Activated CD4-positive, alpha-beta T cell treated with anti-CD3 and anti-CD28 coated beads, Interleukin-2, amount 50 U/mL, for 48 hours (primary cell): ENCODE measurements around the gene EHMT1.
A peak's percentile ranks its signal among the peaks of the same experiment; 100 is the strongest.

Source experiments
- DNase-seq, 2 experiments: peaks; one replicate each; pipeline ENCODE4 v3.0.0-alpha.2; 2020

The EHMT1 gene

DNA sequence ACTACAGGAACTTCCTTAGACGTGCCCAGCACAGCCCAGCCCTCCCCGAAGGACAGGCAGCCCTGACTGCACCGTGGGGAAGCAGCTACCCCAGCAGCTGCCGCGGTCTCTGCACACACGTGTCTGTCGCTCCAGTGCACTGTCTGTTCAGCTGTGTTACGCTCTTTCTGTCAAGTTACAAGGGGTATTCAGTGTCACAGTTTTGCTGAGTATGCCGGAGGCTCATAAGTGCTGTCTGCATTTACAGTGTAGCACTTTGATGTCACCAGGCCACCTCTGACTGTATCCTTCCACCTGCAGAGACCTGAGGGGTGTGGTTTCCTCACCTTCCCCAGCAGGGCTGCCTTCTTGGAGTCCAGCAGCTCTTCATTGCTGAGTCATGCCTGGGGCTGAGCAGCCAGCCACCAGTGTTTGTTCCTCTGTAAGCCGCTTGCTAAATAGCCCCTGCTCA is 126.8 kb downstream of the EHMT1 start:
- no peak for DNase-seq

DNA sequence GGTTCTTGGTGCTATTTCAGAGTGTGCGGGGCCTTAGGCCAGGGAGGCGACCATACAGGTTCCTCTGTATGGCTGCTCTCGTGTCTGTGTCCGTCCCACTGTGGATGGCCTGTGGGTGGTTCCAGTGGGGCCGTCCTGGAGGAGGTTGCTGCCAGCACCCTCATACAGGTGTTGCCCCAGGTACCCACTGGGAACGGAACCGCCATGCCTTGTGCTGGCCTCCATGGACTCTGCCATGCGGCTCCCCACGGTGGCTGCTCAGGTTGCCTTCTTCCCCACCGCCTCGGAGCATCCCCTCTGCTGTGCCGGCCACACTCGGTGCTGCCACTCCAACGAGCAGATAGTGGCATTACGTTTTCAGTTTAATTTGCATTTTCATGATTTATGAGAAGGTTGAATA is 129.5 kb downstream of the EHMT1 start:
- DNase-seq: no peak

GRCh38 chr9:137748741-137749140 is 129.9 kb downstream of the EHMT1 start:
- DNase-seq: no peak

DNA sequence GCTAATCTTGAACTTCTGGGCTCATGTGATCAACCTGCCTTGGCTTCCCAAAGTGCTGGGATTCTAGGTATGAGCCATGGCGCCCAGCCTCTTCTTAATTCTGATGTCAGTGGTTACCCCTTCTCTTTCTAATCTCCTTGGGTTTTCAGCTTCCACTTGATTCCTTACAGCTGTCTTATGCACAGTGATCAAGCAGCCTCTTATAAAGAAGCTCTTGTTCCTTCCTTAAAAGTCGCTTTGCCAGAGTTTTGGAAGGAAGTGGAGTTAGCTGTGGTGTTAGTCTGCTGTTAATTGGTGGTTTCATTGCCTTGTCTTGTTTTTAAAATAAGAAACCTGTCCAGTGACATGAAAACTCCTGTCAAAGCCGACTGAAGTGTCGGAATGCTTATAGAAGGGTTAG is 130.7 kb downstream of the EHMT1 start:
- DNase-seq: no peak

GRCh38 chr9:137750007-137750406 is 131.2 kb downstream of the EHMT1 start:
- DNase-seq: no peak

- DNase-seq: no peak
These were observed 131.8 kb downstream of the EHMT1 start for GRCh38 chr9:137750566-137750965.

GRCh38 chr9:137751616-137752015 is 132.8 kb downstream of the EHMT1 start:
- DNase-seq: no peak

- DNase-seq: no peak
These were observed 133.6 kb downstream of the EHMT1 start for GRCh38 chr9:137752426-137752825.

DNA sequence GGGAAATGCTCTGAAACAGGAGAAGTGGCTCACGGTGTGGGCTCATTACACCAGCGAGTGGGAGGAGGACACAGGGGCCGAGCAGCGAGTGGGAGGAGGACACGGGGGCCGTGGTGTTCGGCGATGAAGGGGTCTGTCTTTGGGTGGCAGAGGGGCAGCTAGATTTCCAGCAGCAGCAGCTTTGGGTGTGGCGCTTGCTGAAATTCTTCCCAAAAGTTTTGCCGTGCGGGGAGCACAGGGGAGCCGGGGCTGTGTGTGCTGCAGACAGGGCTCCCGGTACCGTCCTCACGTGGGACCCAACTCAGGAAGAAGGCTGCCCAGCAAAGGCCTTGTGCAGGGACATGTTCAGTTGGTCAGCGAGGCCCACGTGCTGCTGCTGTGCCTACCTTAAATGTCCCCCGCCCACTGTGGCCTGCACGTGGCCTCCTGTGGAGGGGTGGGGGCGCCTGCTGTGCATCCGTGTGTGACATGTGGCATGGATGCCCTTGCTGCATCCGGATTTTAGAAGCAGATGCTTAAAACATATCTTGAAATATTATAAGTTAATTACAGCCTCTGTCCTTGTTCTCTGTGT is 134.5 kb downstream of the EHMT1 start:
- no peak for DNase-seq

- DNase-seq: no peak
These were observed 136.6 kb downstream of the EHMT1 start for GRCh38 chr9:137755261-137755927.

DNA sequence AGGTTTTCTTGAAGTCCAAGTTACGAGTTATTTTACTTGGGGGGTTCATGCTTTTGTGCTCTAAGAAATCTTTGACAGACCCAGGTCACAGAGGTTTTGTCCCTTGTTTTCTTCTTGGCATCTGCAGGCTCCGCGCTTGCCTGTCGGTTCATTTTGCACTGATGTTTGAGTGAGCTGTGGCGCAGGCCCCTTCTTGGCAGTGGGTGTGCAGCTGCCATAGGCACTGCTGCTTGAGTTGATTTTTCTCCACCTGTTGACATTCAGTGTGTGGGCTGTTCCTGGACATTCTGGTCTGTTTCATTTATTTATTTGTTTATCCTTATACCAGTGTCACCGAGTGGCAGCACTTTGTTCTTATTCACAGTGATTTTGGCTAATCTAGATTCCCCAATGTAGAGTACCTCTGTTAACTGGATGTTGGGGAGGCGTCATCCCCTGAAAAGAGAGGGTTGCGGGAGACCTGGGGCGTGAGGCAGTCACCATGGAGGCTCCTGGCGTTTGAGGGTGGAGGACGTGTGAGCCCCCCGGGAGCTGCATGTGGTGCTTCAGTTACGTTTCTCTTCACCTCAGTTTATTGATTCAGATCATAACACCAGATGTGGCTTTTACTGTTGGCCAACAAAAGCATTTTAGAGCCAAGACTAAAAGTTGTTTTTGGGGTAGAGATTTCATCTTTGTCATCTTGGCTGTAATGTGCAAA is 137.4 kb downstream of the EHMT1 start:
- DNase-seq: no peak

DNA sequence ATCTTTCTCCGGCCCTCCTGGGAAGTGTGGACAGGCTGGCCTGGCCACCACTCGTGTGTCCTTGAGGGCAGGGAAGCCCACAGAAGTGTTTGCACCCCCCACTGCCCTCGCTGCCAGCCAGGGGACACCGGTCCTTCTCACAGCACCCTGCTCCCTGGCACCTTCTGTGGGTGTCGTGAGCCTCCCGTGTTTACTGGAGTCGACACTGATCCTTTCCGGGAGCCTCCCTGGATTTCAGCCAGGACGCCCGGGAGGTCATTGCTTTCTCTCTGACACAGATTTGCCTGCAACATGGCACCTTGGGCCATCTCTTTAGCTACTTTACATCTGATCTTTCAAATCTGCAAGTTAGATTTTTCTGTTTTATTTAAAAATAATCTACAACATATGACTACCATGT is 138.3 kb downstream of the EHMT1 start:
- DNase-seq: no peak

- peak; percentile 56 to 66 for DNase-seq
These were observed 138.8 kb downstream of the EHMT1 start for GRCh38 chr9:137757613-137758029.

GRCh38 chr9:137758067-137758466 is 139.3 kb downstream of the EHMT1 start:
- DNase-seq: no peak

GRCh38 chr9:137759117-137759516 is 140.3 kb downstream of the EHMT1 start:
- DNase-seq: no peak

- no peak for DNase-seq
These were observed 141.0 kb downstream of the EHMT1 start for GRCh38 chr9:137759649-137760321.

GRCh38 chr9:137760426-137760825 is 141.6 kb downstream of the EHMT1 start:
- DNase-seq: no peak

DNA sequence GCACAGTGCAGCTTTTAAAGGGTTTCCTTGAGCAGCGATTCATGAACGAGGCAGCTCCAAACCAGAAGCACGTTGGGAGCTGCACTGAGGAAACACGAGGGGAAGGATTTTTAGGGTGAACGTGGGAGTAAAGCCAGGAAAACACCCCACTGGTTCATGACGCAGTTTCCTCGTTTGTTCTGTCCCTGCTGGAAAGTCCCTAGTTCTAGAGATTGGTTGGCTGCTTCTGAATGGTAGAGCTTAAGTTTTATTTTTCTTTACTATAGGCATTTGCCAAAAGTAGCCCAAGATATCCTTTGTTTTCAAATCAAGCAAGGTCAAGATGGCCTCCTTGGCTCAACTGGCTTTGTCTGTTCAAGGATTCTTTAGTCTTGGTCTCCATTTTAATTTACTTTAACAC is 142.2 kb downstream of the EHMT1 start:
- peak; percentile 37 to 47 for DNase-seq

DNA sequence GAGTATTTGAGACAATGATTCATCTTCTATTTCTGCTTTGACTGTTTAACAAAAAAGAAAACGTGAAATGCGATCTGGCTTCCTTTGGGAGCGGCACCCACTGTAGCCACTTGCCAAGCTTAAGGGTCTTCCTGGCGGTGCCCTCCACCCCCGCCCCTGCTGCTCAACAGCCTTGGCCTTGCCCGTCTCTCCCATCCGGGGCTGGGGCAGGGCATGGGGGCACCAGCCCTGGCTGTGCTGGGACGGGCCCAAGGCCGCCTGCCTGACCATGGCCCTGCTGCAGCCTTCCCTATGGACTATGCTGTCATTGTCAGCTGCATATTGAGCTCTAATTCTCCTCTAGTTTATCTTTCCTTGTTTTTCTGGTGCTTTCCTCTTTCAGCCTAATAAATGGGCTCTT is 143.0 kb downstream of the EHMT1 start:
- no peak for DNase-seq

GRCh38 chr9:137762414-137763061 is 143.7 kb downstream of the EHMT1 start:
- DNase-seq: no peak

- DNase-seq: no peak
These were observed 144.6 kb downstream of the EHMT1 start for GRCh38 chr9:137763271-137763955.

GRCh38 chr9:137764171-137764671 is 145.4 kb downstream of the EHMT1 start:
- DNase-seq: no peak
